Measurements from ENCODE around the gene COMTD1.

DNA sequence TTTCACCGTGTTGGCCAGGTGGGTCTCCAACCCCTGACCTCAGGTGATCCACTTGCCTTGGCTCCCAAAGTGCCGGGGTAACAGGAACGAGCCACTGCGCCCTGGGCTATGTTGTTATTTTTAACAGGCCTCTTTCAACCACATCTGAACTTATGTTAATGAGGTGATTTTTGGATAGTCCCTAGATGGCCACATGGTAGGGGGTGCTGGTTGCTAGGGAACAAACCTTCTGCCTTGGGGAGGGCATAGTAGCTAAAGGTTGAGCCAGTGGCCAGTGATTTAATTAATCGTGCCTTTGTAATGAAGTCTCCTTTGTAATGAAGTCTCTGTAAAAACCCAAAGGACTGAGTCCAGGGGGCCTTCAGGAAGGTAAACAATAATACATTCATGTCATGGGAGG is 9.1 kb downstream of the COMTD1 start:
- no peak for TF ChIP-seq EZH2phosphoT487 (conservative IDR thresholded peaks at IDR 0.05; ENCODE audit: low read length)
- TF ChIP-seq, protein P1, sequence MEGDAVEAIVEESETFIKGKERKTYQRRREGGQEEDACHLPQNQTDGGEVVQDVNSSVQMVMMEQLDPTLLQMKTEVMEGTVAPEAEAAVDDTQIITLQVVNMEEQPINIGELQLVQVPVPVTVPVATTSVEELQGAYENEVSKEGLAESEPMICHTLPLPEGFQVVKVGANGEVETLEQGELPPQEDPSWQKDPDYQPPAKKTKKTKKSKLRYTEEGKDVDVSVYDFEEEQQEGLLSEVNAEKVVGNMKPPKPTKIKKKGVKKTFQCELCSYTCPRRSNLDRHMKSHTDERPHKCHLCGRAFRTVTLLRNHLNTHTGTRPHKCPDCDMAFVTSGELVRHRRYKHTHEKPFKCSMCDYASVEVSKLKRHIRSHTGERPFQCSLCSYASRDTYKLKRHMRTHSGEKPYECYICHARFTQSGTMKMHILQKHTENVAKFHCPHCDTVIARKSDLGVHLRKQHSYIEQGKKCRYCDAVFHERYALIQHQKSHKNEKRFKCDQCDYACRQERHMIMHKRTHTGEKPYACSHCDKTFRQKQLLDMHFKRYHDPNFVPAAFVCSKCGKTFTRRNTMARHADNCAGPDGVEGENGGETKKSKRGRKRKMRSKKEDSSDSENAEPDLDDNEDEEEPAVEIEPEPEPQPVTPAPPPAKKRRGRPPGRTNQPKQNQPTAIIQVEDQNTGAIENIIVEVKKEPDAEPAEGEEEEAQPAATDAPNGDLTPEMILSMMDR (IDR thresholded peaks at IDR 0.05; ENCODE audit: insufficient read depth, low read length, poor library complexity, severe bottlenecking), result no peak

All from SU-DHL-6 (cell line).